GM12873 (cell line): ENCODE data around the gene CPT2.

ENCODE experiments used
- CTCF ChIP-seq: IDR thresholded peaks from 2 replicates; pipeline ENCODE4 v1.5.1; 2012; ENCODE audit warnings: low read depth, mild to moderate bottlenecking, moderate library complexity, low read length, control low read depth; ENCODE audit not compliant: insufficient read depth; ENCODE audit errors: missing control alignments

Gene CPT2

GRCh38 chr1:53156783-53157182 lies 39.8 kb upstream of the CPT2 start:
- TF ChIP-seq CTCF: no peak

GRCh38 chr1:53158900-53159299 lies 37.7 kb upstream of the CPT2 start:
- no peak for TF ChIP-seq CTCF

GRCh38 chr1:53160924-53161378 lies 35.7 kb upstream of the CPT2 start:
- TF ChIP-seq CTCF: no peak

GRCh38 chr1:53162621-53163020 lies 34.0 kb upstream of the CPT2 start:
- TF ChIP-seq CTCF: no peak

GRCh38 chr1:53163291-53163768 lies 33.3 kb upstream of the CPT2 start:
- TF ChIP-seq CTCF: no peak

- no peak for TF ChIP-seq CTCF
These were observed 31.1 kb upstream of the CPT2 start for GRCh38 chr1:53165408-53165961.

GRCh38 chr1:53166366-53166765 lies 30.3 kb upstream of the CPT2 start:
- no peak for TF ChIP-seq CTCF
